ENCODE measurements around the gene ITPR2.

DNA sequence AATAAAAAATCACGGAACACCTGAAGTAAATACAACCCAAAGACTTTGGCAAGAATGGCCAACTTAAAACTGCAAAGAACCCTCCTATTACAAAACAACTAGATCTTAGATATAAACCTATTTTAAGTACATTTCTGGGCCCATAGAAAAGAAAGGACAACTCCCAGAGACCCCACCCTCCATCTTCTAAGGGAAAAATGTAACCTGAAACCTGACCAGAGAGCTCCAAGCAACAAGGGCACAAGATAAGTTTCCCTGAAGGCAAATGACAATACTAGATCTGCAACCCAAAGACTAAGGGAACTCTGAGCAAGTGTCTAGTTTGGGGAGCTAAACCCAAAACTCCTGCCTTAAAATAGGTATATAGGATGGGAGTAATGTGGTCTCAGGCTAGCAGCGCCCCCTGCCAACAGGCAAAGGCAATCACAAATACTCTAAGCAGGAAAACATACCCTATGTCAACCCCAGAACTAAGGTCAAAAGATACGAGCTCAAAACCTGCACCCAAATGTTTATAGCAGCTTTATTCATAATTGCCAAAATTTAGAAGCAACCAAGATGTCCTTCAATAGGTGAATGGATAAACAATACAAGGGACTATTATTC lies 218.9 kb downstream of the ITPR2 start:
- TF ChIP-seq, protein P1, sequence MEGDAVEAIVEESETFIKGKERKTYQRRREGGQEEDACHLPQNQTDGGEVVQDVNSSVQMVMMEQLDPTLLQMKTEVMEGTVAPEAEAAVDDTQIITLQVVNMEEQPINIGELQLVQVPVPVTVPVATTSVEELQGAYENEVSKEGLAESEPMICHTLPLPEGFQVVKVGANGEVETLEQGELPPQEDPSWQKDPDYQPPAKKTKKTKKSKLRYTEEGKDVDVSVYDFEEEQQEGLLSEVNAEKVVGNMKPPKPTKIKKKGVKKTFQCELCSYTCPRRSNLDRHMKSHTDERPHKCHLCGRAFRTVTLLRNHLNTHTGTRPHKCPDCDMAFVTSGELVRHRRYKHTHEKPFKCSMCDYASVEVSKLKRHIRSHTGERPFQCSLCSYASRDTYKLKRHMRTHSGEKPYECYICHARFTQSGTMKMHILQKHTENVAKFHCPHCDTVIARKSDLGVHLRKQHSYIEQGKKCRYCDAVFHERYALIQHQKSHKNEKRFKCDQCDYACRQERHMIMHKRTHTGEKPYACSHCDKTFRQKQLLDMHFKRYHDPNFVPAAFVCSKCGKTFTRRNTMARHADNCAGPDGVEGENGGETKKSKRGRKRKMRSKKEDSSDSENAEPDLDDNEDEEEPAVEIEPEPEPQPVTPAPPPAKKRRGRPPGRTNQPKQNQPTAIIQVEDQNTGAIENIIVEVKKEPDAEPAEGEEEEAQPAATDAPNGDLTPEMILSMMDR (conservative IDR thresholded peaks at IDR 0.05) = peak; percentile 64
- no peak for TF ChIP-seq EZH2 (IDR thresholded peaks at IDR 0.05; ENCODE audit: low read depth)

Measured in PC-9 (cell line).